ENCODE results near the gene PDPK1. TPM values are rescaled to one million over a fixed set of nuclear protein-coding genes. Genes with fewer than 3 reads are reported as not detected.

PDPK1 gene
- total and polyA plus RNA-seq, 2 experiments from 2014 or later: 19.3 to 25.8 TPM

GRCh38 chr16:2520784-2521531 is 16.9 kb upstream of the PDPK1 start (continued):
- TF ChIP-seq ZNF462 (CRISPR knock-in tag; IDR thresholded peaks at IDR 0.05): no peak
- no peak for TF ChIP-seq ZNF114 (CRISPR knock-in tag; IDR thresholded peaks at IDR 0.05)
- no peak for TF ChIP-seq REST (IDR thresholded peaks at IDR 0.05; ENCODE audit: unreplicated experiment)
- no peak for TF ChIP-seq CREB1 (CRISPR knock-in tag; IDR thresholded peaks at IDR 0.05; ENCODE audit: low read depth)
- TF ChIP-seq ZNF331 (CRISPR knock-in tag; IDR thresholded peaks at IDR 0.05; ENCODE audit: low read depth): no peak
- no peak for TF ChIP-seq NANOG (IDR thresholded peaks at IDR 0.05; ENCODE audit: borderline replicate concordance)
- no peak for TF ChIP-seq EZH2phosphoT487 (IDR thresholded peaks at IDR 0.05; ENCODE audit: unreplicated experiment)
- no peak for TF ChIP-seq JUNB (IDR thresholded peaks at IDR 0.05; ENCODE audit: unreplicated experiment)
- no peak for TF ChIP-seq EZH2 (IDR thresholded peaks at IDR 0.05; ENCODE audit: low read depth, unreplicated experiment)
- no peak for TF ChIP-seq STAT1 (IDR thresholded peaks at IDR 0.05; ENCODE audit: unreplicated experiment)
- TF ChIP-seq POLR2AphosphoS5 (IDR thresholded peaks at IDR 0.05; ENCODE audit: low read depth): no peak

Measured in GM23338 (cell line).